ENCODE measurements around the gene NID2.
A peak's percentile ranks its signal among the peaks of the same experiment; 100 is the strongest.

Gene NID2

GRCh38 chr14:51998348-51998747, 70.5 kb downstream of the NID2 start:
- H3K4me3 ChIP-seq (ENCODE audit: low read depth, low read length): no peak overlapping the region
- TF ChIP-seq, protein P1, sequence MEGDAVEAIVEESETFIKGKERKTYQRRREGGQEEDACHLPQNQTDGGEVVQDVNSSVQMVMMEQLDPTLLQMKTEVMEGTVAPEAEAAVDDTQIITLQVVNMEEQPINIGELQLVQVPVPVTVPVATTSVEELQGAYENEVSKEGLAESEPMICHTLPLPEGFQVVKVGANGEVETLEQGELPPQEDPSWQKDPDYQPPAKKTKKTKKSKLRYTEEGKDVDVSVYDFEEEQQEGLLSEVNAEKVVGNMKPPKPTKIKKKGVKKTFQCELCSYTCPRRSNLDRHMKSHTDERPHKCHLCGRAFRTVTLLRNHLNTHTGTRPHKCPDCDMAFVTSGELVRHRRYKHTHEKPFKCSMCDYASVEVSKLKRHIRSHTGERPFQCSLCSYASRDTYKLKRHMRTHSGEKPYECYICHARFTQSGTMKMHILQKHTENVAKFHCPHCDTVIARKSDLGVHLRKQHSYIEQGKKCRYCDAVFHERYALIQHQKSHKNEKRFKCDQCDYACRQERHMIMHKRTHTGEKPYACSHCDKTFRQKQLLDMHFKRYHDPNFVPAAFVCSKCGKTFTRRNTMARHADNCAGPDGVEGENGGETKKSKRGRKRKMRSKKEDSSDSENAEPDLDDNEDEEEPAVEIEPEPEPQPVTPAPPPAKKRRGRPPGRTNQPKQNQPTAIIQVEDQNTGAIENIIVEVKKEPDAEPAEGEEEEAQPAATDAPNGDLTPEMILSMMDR (IDR thresholded peaks at IDR 0.05; ENCODE audit: borderline replicate concordance, insufficient read depth, low read depth, low read length): no peak

- TF ChIP-seq, protein P1 (IDR thresholded peaks at IDR 0.05; ENCODE audit: borderline replicate concordance, insufficient read depth, low read depth, low read length): peak; percentile 30; the same call in 1 of the 2 replicates
- no peak overlapping the region for H3K4me3 ChIP-seq (ENCODE audit: low read depth, low read length)
These were observed 72.6 kb downstream of the NID2 start for GRCh38 chr14:51996148-51996746.

- no peak overlapping the region for H3K4me3 ChIP-seq (ENCODE audit: low read depth, low read length)
- TF ChIP-seq, protein P1 (IDR thresholded peaks at IDR 0.05; ENCODE audit: borderline replicate concordance, insufficient read depth, low read depth, low read length): no peak
These were observed 75.5 kb downstream of the NID2 start for GRCh38 chr14:51993285-51993920.

DNA sequence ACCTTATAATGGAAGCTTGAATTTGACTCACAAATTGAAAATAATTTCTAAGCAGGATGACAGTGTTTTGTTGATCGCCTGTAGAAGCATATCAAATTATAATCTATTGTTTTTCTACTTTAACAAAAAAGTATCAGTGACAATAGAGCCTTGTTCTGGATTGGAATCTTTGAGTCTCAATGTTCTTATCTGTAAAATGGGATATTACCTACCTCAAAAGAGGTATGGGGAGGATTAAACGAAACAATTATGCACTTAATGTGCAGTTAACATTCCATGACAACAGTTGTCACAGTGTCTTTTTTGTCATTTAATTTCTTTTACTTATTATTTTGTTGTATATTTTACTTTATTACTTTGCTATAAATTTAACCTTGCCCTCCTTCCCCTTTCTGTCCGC, 78.4 kb downstream of the NID2 start:
- TF ChIP-seq, protein P1 (IDR thresholded peaks at IDR 0.05; ENCODE audit: borderline replicate concordance, insufficient read depth, low read depth, low read length): no peak
- H3K4me3 ChIP-seq (ENCODE audit: low read depth, low read length): peak overlapping the region; percentile 88

DNA sequence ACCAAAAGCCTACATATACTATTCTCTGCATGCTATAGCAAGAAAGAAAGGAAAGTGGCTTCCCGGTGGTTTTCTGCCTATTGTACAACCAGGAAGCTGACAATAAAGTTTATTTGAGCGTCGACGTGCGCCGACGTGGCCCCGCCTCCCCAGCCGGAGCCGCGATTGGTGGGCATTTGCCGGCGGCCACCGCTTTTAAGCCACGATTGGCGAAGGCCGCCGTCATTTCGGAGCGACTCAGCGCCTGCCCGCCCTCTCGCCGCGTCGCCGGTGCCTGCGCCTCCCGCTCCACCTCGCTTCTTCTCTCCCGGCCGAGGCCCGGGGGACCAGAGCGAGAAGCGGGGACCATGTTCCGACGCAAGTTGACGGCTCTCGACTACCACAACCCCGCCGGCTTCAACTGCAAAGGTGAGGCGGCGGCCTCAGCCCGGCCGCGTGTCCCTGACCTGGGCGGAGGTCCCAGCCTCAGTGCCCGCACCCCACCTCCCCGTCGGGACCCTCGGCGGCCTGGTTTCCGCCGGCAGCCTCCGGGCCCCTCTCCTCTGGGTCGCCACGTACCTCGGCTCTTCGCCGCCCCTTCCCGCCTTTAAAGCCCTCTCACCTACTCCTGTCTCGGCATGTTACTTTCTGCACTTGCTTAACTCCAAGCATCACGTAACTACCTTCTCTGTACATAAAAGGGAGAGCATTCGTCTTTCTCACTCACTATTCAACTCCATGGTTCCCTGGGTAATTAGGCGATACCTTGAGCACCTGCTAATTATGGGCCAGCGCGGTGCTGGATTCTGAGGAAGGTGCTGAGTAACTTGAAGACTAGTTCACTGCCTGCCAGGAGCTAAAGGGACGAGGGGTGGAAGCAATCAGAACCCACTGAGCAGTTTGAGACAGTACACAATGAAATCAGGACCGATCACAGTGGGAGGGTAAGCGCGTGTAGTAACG, 79.3 kb downstream of the NID2 start, which contains the start of gene RTRAF:
RTRAF (plus strand) TSS at position 254 of the 942 bp plus-strand sequence; CDS start at position 348, 94 bp downstream.
- peak within 1 kb of the TSS; percentile 88 for H3K4me3 ChIP-seq (ENCODE audit: low read depth, low read length)
- TF ChIP-seq, protein P1 (IDR thresholded peaks at IDR 0.05; ENCODE audit: borderline replicate concordance, insufficient read depth, low read depth, low read length): no peak

DNA sequence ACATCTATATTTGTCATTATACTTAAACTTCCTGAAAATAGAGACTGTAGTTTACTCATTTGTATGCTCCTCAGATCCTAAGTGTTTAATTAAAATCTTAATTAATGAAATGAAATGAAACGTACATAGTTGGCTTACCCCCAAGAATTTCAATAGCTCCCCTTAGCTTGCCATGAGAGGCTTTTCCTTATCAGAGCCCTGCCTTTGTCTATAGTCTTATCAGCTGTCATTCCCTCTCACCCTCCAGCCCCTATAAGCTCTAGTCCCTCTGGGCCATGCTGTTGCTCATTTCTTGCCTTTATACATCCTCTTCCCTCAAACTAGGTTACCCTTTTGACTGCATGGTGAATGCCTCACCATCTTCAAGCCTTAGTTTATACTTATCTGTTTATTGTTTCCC, 80.6 kb downstream of the NID2 start:
- TF ChIP-seq, protein P1 (IDR thresholded peaks at IDR 0.05; ENCODE audit: borderline replicate concordance, insufficient read depth, low read depth, low read length): no peak
- no peak overlapping the region for H3K4me3 ChIP-seq (ENCODE audit: low read depth, low read length)
